ENCODE results near the gene RAPGEFL1.
"Not testable (repeated sequence)": the region's sequence is repeated elsewhere in the genome, so short reads cannot be mapped to it uniquely, and the experiment has no call there.

The RAPGEFL1 gene

DNA sequence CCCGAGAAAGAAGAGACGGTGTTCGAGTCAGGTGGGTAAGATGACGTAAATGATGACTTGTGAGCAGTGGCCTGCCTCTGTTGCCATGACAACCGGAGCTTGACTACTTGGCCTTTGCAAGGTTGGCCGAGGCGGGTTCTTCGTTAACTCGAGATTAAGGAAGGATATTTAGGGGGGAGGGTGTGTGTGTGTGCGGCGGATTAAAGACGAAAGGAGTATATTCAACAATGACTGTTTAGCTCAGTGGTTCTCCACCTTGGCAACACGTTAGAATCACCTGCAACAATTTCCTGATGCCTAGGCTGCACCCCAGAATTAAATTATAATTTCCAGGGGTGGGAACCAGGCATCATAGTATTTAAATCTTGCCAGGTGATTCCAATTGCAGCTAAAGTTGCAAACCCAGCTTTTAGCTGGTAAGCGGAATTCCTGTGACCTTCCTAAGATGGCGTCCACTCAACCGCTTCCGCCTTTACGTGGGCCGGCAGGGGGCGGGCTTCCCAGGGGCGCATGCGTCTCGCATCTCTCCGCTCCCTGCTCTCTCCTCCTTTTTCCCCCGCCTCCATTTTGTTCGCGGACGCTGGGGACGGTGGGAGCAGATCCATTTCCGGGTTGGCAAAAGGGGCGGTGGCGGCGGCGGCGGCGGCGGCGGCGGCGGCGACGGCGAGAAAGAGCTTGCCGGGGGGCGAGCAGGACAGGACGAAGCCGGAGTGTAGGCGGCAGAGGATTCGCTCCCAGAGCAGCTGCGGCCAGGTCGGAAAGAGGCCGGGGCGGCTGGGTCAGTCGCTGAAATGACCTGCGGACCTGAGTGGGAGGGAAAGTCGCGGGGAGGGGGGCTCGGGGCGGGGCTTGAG is 41.7 kb downstream of the RAPGEFL1 start, which contains the start of gene WIPF2:
Gene WIPF2 (plus strand): TSS at position 565 of the 854 bp plus-strand sequence. CDS start 37,156 bp downstream, outside the sequence.
- H3K27ac ChIP-seq (ENCODE audit: low read length): peak within 1 kb of the TSS; percentile 100
- H3K27me3 ChIP-seq (ENCODE audit: control insufficient read depth, insufficient read depth, low read length): no peaks in the 10 kb centered on the region
- H3K4me1 ChIP-seq (ENCODE audit: control insufficient read depth, low read depth, low read length): no peaks in the 10 kb centered on the region
- no peaks in the 10 kb centered on the region for H3K9me3 ChIP-seq (ENCODE audit: control insufficient read depth, low read depth, low read length)
- H3K4me3 ChIP-seq (ENCODE audit: low read length): peak within 1 kb of the TSS; percentile 100
- peak within 1 kb of the TSS; percentile 99 for H3K9ac ChIP-seq (ENCODE audit: low read length)
- no peaks in the 10 kb centered on the region for H3K36me3 ChIP-seq (ENCODE audit: control insufficient read depth, low read depth, low read length)

DNA sequence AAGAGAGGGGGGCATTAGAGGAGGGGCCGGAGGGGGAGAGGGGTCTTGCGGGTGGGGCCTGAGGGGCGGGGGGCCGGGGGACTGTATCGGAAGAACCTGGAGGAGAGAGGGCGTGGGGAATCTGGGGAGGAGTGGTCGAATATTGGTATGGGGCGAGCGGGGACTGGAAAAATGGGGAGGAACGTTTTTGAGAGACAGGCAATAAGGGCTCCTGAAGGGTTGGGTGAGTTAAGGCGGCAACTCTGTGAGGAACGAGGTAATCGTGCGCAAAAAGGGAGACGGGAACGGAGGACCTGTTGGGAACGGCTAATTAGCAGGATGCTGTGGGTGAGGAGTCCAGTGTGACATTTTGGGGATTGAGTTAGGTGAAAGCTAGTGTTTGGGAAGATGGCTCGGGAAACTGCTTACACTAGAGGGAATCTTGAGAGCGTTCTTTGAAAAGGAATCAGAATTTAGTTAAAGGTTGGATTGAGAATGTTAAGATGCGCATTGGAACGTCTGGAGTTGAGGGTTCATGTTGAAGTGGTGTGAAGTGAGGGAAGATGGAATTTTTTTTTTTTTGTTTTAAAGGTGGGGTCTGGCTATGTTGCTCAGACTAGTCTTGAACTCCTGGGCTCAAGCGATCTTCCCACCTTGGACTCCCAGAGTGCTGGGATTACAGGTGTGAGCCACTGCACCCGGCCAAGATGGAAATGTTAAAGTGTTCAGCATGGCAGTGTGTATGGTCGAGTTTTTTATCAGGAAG is 42.5 kb downstream of the RAPGEFL1 start:
- peak overlapping the region; percentile 100 for H3K4me3 ChIP-seq (ENCODE audit: low read length)
- H3K27me3 ChIP-seq (ENCODE audit: control insufficient read depth, insufficient read depth, low read length): no peaks in the 10 kb centered on the region
- no peaks in the 10 kb centered on the region for H3K4me1 ChIP-seq (ENCODE audit: control insufficient read depth, low read depth, low read length)
- no peaks in the 10 kb centered on the region for H3K9me3 ChIP-seq (ENCODE audit: control insufficient read depth, low read depth, low read length)
- H3K36me3 ChIP-seq (ENCODE audit: control insufficient read depth, low read depth, low read length): no peaks in the 10 kb centered on the region
- peak overlapping the region; percentile 68 for H3K27ac ChIP-seq (ENCODE audit: low read length)
- H3K9ac ChIP-seq (ENCODE audit: low read length): peak overlapping the region; percentile 85

DNA sequence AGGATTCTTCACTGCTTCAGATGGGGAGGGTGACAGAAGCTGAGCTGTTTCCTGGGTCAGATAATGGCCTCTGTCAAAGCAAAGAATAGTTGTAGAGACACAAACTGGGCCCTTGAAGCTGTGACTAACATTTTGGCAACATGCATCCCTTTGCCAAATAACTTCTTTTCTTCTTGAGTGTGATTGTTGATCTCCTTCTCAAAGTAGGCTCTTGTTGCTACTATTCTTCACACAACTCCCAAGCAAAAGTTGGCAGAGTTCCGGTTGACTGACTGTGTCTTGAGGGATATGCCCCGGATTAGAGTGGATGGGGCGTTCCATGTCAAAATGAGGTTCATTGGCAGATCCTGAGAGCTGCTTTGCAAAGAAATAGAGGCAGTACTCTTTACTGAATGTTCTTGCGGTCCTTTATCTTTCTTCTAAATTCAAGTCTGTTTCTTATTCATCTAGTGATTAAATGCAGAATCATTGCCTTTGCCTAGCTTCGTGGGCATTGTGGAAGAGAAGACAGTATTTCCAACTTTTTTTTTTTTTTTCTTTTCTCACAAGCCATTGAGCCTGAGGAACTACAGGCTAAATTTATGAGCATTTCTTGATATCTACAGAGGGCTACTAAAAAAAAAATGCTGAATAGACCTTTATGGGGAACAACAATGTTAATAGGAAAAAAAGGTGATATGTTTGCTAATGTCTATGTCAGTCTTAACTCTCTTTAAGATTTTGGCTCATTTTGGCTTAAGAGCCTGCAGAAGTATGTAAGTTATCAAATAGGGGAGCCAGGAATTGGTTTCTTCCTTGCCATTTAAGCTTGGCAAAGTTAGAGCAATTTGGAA is 47.7 kb downstream of the RAPGEFL1 start:
- no peaks in the 10 kb centered on the region for H3K27me3 ChIP-seq (ENCODE audit: control insufficient read depth, insufficient read depth, low read length)
- no peak overlapping the region for H3K27ac ChIP-seq (ENCODE audit: low read length)
- no peak overlapping the region for H3K4me3 ChIP-seq (ENCODE audit: low read length)
- H3K9me3 ChIP-seq (ENCODE audit: control insufficient read depth, low read depth, low read length): no peaks in the 10 kb centered on the region
- no peaks in the 10 kb centered on the region for H3K36me3 ChIP-seq (ENCODE audit: control insufficient read depth, low read depth, low read length)
- H3K4me1 ChIP-seq (ENCODE audit: control insufficient read depth, low read depth, low read length): no peaks in the 10 kb centered on the region
- H3K9ac ChIP-seq (ENCODE audit: low read length): no peak overlapping the region

DNA sequence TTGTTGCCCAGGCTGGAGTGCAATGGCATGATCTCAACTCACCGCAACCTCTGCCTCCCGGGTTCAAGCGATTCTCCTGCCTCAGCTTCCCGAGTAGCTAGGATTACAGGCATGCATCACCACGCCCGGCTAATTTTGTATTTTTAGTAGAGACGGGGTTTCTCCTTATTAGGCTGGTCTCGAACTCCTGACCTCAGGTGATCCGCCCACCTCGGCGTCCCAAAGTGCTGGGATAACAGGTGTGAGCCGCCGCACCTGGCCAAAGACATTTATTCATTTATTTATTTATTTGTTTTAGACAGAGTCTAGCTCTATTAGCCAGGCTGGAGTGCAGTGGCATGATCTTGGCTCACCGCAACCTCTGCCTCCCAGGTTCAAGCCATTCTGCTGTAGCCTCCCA is 51.9 kb downstream of the RAPGEFL1 start:
- H3K4me3 ChIP-seq (ENCODE audit: low read length); H3K4me1 ChIP-seq (ENCODE audit: control insufficient read depth, low read depth, low read length); H3K9ac ChIP-seq (ENCODE audit: low read length); H3K27ac ChIP-seq (ENCODE audit: low read length); H3K36me3 ChIP-seq (ENCODE audit: control insufficient read depth, low read depth, low read length); H3K27me3 ChIP-seq (ENCODE audit: control insufficient read depth, insufficient read depth, low read length); H3K9me3 ChIP-seq (ENCODE audit: control insufficient read depth, low read depth, low read length): not testable (repeated sequence)

DNA sequence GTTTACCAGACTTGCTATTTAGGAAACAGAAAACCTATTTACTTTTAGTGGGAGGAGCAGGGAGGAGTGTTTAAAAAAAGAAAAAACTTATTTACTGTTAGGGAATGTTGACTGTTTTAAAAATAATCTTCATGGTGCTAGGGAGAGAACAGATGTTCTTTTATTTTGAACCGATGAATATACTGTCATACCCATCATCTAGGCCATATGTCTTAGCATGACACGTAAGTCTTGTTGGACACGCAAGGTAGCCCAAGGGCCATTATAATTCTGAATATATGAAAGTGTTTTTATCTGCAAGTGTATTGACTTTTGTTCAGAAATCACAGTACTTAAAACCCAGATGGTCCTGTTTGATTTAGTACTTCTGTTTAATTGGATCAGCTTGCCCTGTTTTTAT is 53.4 kb downstream of the RAPGEFL1 start:
- Histone ChIP-seq H3K4me3 (ENCODE audit: low read length) (no peak overlapping the region), H3K9me3 (ENCODE audit: control insufficient read depth, low read depth, low read length) (no peaks in the 10 kb centered on the region), H3K27me3 (ENCODE audit: control insufficient read depth, insufficient read depth, low read length) (no peaks in the 10 kb centered on the region), H3K27ac (ENCODE audit: low read length) (no peak overlapping the region), H3K9ac (ENCODE audit: low read length) (no peak overlapping the region), H3K36me3 (ENCODE audit: control insufficient read depth, low read depth, low read length) (no peaks in the 10 kb centered on the region), H3K4me1 (ENCODE audit: control insufficient read depth, low read depth, low read length) (no peaks in the 10 kb centered on the region)

DNA sequence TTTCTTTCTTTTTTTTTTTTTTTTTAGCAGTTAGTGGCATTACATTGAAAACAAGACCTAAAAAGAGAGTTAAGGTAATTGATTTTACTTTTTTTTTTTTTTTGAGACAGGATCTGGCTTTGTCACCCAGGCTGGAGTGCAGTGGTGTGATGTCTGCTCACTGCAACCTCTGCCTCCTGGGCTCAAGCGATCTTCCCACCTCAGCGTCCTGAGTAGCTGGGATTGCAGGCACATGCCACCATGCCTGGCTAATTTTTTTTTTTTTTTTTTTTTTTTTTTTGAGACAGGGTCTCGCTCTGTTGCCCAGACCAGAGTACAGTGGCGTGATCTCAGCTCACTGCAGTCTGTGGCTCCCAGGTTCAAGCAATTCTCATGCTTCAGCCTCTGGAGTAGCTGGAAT is 54.7 kb downstream of the RAPGEFL1 start:
- not testable (repeated sequence) for H3K4me1 ChIP-seq (ENCODE audit: control insufficient read depth, low read depth, low read length); H3K27ac ChIP-seq (ENCODE audit: low read length); H3K9me3 ChIP-seq (ENCODE audit: control insufficient read depth, low read depth, low read length); H3K4me3 ChIP-seq (ENCODE audit: low read length); H3K27me3 ChIP-seq (ENCODE audit: control insufficient read depth, insufficient read depth, low read length); H3K9ac ChIP-seq (ENCODE audit: low read length); H3K36me3 ChIP-seq (ENCODE audit: control insufficient read depth, low read depth, low read length)

DNA sequence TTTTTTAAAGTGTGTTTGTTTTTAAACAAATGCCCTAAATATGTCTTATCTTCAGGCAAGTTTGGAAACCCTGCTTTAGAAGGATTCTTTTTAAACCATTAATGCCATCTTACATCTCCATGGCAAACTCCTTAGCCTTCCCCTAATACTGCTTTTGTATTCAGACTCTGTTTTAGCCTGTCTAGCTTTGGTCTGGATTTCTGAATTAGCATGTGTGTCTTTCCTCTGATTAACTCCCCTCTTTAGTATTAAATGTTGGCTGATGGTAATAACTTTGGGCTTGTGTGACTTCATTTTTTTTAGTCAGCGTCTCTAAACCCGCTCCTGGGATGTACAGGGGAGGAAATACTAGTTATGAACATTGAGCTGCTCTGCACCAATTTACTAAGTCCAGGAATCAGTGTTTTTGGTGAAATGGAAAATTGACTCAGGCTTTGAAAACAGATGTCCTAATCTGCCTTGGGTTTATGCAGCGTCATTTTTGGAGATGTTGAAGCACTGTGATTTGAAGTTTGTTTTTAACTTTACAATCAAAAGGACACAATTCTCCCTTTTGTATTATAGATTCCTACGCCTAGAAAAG is 64.1 kb downstream of the RAPGEFL1 start:
- Histone ChIP-seq H3K4me1 (ENCODE audit: control insufficient read depth, low read depth, low read length) (no peaks in the 10 kb centered on the region), H3K4me3 (ENCODE audit: low read length) (no peak overlapping the region), H3K27me3 (ENCODE audit: control insufficient read depth, insufficient read depth, low read length) (no peaks in the 10 kb centered on the region), H3K27ac (ENCODE audit: low read length) (no peak overlapping the region), H3K9ac (ENCODE audit: low read length) (no peak overlapping the region), H3K9me3 (ENCODE audit: control insufficient read depth, low read depth, low read length) (no peaks in the 10 kb centered on the region), H3K36me3 (ENCODE audit: control insufficient read depth, low read depth, low read length) (no peaks in the 10 kb centered on the region)

DNA sequence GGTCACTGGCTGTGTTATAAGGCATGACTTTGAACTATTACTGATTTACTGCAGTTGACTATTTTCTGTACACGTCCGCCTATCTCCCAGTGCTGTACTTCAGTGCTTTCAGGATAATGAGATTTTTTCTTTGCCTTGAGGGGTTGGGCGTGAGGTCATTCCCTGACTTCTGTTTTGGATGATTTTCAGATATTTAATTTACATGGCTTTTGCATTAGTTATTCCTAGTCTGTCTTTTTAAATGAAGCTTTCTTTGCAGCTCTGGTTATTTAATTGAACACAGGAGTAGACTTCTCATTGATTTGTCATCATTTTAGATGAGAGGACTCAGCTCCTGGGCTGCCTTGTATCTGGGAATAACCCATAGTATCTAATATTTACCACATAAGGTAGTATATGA is 65.5 kb downstream of the RAPGEFL1 start:
- H3K9ac ChIP-seq (ENCODE audit: low read length): no peak overlapping the region
- H3K36me3 ChIP-seq (ENCODE audit: control insufficient read depth, low read depth, low read length): no peaks in the 10 kb centered on the region

DNA sequence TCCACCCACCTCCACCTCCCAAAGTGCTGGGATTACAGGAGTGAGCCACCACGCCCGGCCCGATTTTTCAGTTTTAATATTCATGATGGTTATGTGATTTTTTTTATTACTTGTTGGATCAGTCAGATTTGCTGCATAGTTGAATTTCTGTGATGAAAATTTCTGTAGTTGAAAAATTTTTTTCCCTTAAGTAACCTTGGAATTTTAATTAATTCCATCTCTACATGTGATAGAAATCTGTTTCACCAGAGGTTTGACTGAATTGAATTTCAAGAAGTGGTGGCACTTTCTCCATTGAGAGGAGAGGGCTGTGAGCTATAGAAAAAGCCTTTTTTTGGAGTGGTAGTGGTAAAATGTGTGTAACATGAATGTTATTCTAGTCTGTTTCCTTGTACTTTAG is 66.5 kb downstream of the RAPGEFL1 start:
- no peaks in the 10 kb centered on the region for H3K27me3 ChIP-seq (ENCODE audit: control insufficient read depth, insufficient read depth, low read length)
- no peaks in the 10 kb centered on the region for H3K9me3 ChIP-seq (ENCODE audit: control insufficient read depth, low read depth, low read length)
- no peak overlapping the region for H3K9ac ChIP-seq (ENCODE audit: low read length)
- no peak overlapping the region for H3K4me3 ChIP-seq (ENCODE audit: low read length)
- no peaks in the 10 kb centered on the region for H3K4me1 ChIP-seq (ENCODE audit: control insufficient read depth, low read depth, low read length)
- H3K36me3 ChIP-seq (ENCODE audit: control insufficient read depth, low read depth, low read length): no peaks in the 10 kb centered on the region
- no peak overlapping the region for H3K27ac ChIP-seq (ENCODE audit: low read length)

More for the DNA sequence above, 65.5 kb downstream of the RAPGEFL1 start:
- H3K27ac ChIP-seq (ENCODE audit: low read length): no peak overlapping the region
- no peaks in the 10 kb centered on the region for H3K4me1 ChIP-seq (ENCODE audit: control insufficient read depth, low read depth, low read length)
- H3K9me3 ChIP-seq (ENCODE audit: control insufficient read depth, low read depth, low read length): no peaks in the 10 kb centered on the region
- no peak overlapping the region for H3K4me3 ChIP-seq (ENCODE audit: low read length)
- no peaks in the 10 kb centered on the region for H3K27me3 ChIP-seq (ENCODE audit: control insufficient read depth, insufficient read depth, low read length)

DNA sequence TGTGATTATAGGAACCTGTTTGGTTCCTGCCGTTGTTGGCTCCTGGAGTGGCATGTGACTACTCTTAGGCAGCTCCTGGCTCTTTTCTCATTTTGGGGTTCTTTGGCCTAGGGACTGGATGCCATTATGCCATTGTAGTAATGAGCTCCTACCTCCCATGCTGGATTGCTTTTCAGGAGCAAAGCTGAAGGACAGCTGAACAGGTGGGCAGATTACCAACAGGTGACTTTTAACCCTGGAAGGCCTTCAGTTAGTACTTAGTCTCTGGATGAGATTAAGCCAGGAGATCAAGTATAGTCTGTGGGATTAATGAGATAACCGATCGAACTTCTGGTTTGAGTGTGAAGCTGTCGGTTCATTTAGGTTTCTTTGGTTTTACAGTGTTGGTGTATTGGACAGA is 67.0 kb downstream of the RAPGEFL1 start:
- Histone ChIP-seq H3K4me3 (ENCODE audit: low read length) (no peak overlapping the region), H3K4me1 (ENCODE audit: control insufficient read depth, low read depth, low read length) (no peaks in the 10 kb centered on the region), H3K36me3 (ENCODE audit: control insufficient read depth, low read depth, low read length) (no peaks in the 10 kb centered on the region), H3K27ac (ENCODE audit: low read length) (no peak overlapping the region), H3K9ac (ENCODE audit: low read length) (no peak overlapping the region), H3K27me3 (ENCODE audit: control insufficient read depth, insufficient read depth, low read length) (no peaks in the 10 kb centered on the region), H3K9me3 (ENCODE audit: control insufficient read depth, low read depth, low read length) (no peaks in the 10 kb centered on the region)

Measured in iPS-18a (cell line).